KMS-11 (cell line): ENCODE results near the gene NRXN3.

Experiments
- H2AFZ ChIP-seq: fragments of 200-600 bp; sonication (generic); 2 replicates; pipeline ENCODE4 v1.6.1; 2016; ENCODE audit warnings: antibody characterized with exemption, mixed run types, low read depth
- H3K27ac ChIP-seq: fragments of 200-600 bp; sonication (generic); 2 replicates; pipeline ENCODE4 v1.6.1; 2016; ENCODE audit warnings: mild to moderate bottlenecking, mixed run types
- H3K27me3 ChIP-seq: fragments of 200-600 bp; sonication (generic); 2 replicates; pipeline ENCODE4 v1.6.1; 2017; ENCODE audit warnings: mild to moderate bottlenecking, low read depth, mixed run types, moderate library complexity; ENCODE audit not compliant: insufficient read depth
- H3K36me3 ChIP-seq: fragments of 200-600 bp; sonication (generic); 2 replicates; pipeline ENCODE4 v1.6.1; 2017; ENCODE audit warnings: mild to moderate bottlenecking, mixed run types; ENCODE audit not compliant: insufficient read depth
- H3K4me1 ChIP-seq: fragments of 200-600 bp; sonication (generic); 2 replicates; pipeline ENCODE4 v1.6.1; 2016; ENCODE audit warnings: mild to moderate bottlenecking, low read depth, mixed run types; ENCODE audit not compliant: poor library complexity, severe bottlenecking
- H3K4me2 ChIP-seq: fragments of 200-600 bp; sonication (generic); 2 replicates; pipeline ENCODE4 v1.7.0; 2016; ENCODE audit warnings: mild to moderate bottlenecking, mixed run types
- H3K4me3 ChIP-seq: fragments of 200-600 bp; sonication (generic); IDR thresholded peaks from 2 replicates; pipeline ENCODE4 v1.6.1; 2017; ENCODE audit warnings: low read depth, low read length, mixed read lengths; ENCODE audit not compliant: insufficient read depth
- H3K79me2 ChIP-seq: fragments of 200-600 bp; sonication (generic); 2 replicates; pipeline ENCODE4 v1.6.1; 2016; ENCODE audit warnings: low read depth, mixed run types; ENCODE audit not compliant: insufficient read depth
- H3K9ac ChIP-seq: fragments of 200-600 bp; sonication (generic); 2 replicates; pipeline ENCODE4 v1.6.1; 2016; ENCODE audit warnings: mild to moderate bottlenecking, mixed run types
- H4K20me1 ChIP-seq: fragments of 200-600 bp; sonication (generic); 2 replicates; pipeline ENCODE4 v1.6.1; 2016; ENCODE audit warnings: mild to moderate bottlenecking, mixed run types; ENCODE audit not compliant: insufficient read depth
- TF ChIP-seq, protein P1 (sequence below): fragments of 200-600 bp; sonication (generic); conservative IDR thresholded peaks from 2 replicates; pipeline ENCODE4 v1.6.1; 2017; ENCODE audit warnings: low read depth, mild to moderate bottlenecking, antibody characterized with exemption, low read length, moderate library complexity, mixed read lengths

The NRXN3 gene

DNA sequence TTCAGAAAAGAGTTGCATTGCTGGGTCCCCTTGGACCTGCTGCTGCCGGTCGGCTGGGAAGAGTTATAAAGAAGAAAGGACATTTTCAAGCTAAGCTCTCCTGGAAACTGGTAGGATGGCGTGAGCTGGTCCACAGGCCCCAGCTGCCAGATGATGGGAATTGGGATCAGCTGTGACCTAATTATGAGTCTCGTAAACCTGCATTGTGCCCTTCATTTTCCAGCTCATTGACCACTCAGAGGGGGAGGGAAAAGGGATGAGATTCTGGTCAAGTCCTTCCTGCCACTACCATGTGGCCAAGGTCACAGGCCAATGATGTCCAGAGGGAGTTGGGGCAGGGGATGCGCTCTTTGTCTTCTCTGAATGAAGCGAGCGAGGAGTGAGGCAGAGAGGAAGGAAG lies 320.9 kb downstream of the NRXN3 start:
- H3K4me3 ChIP-seq = no peak overlapping the region
- H3K27me3 ChIP-seq = no peaks in the 10 kb centered on the region
- TF ChIP-seq, protein P1, sequence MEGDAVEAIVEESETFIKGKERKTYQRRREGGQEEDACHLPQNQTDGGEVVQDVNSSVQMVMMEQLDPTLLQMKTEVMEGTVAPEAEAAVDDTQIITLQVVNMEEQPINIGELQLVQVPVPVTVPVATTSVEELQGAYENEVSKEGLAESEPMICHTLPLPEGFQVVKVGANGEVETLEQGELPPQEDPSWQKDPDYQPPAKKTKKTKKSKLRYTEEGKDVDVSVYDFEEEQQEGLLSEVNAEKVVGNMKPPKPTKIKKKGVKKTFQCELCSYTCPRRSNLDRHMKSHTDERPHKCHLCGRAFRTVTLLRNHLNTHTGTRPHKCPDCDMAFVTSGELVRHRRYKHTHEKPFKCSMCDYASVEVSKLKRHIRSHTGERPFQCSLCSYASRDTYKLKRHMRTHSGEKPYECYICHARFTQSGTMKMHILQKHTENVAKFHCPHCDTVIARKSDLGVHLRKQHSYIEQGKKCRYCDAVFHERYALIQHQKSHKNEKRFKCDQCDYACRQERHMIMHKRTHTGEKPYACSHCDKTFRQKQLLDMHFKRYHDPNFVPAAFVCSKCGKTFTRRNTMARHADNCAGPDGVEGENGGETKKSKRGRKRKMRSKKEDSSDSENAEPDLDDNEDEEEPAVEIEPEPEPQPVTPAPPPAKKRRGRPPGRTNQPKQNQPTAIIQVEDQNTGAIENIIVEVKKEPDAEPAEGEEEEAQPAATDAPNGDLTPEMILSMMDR = no peak
- H3K9ac ChIP-seq = no peak overlapping the region
- H3K36me3 ChIP-seq = no peaks in the 10 kb centered on the region
- no peaks in the 10 kb centered on the region for H4K20me1 ChIP-seq
- no peaks in the 10 kb centered on the region for H3K4me1 ChIP-seq
- H3K4me2 ChIP-seq = no peak overlapping the region
- H3K27ac ChIP-seq = no peak overlapping the region
- H3K79me2 ChIP-seq = no peaks in the 10 kb centered on the region
- H2AFZ ChIP-seq = no peak overlapping the region

DNA sequence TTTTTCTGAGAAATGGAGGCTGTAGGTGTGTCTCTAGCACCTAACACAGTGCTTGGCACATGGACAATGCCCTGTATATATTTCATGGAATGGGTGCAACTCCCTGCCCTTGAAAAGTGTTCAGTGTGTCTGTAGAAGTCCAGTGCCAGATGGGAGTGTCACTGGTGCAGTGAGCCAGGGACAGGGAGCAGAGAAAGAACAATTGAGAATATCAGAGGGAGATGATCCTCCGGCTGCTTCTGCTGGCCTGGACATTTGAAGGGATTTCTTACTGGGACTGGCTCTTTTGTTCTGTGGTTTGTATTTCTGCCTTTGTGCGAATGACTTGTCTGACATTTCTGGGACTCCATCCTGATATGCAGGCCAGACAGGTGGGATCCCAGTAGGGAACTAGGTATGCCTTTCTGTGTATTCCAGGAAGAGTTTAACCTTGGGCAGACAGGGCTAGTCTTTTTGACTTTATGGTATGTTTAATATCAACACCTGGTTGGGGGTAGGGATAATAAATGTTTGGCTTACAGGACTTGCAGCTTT lies 328.0 kb downstream of the NRXN3 start:
- no peak overlapping the region for H3K9ac ChIP-seq

DNA sequence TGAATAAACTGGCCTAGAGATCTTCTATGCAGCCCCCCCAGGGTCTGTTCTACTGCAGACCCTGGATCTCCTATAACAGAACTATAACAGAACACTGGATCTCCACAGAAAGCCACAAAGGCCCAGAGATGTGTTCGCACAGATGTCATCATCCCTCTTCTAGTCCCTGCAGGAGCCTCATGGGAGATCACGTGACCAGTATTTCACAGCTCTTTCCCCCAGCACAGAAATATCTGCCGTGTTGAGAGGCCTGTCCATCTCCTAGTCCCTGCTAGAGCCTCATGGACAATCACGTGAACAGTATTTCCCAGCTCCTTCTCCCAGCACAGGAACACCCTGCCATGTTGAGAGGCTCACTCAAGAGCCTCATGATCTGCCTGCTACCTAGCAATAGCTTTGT lies 331.7 kb downstream of the NRXN3 start:
- H4K20me1 ChIP-seq = no peaks in the 10 kb centered on the region
- no peak overlapping the region for H2AFZ ChIP-seq
- no peak overlapping the region for H3K27ac ChIP-seq
- H3K36me3 ChIP-seq = no peaks in the 10 kb centered on the region
- H3K4me1 ChIP-seq = no peaks in the 10 kb centered on the region
- H3K9ac ChIP-seq = no peak overlapping the region
- TF ChIP-seq, protein P1 = no peak
- H3K27me3 ChIP-seq = no peaks in the 10 kb centered on the region
- H3K79me2 ChIP-seq = no peaks in the 10 kb centered on the region
- no peak overlapping the region for H3K4me2 ChIP-seq
- H3K4me3 ChIP-seq = no peak overlapping the region

More for the DNA sequence above, 328.0 kb downstream of the NRXN3 start:
- Histone ChIP-seq H3K4me1 (no peaks in the 10 kb centered on the region), H3K27ac (no peak overlapping the region), H3K36me3 (no peaks in the 10 kb centered on the region), H3K79me2 (no peaks in the 10 kb centered on the region), H4K20me1 (no peaks in the 10 kb centered on the region), H3K4me2 (no peak overlapping the region), H3K27me3 (no peaks in the 10 kb centered on the region), H2AFZ (no peak overlapping the region), H3K4me3 (no peak overlapping the region)
- TF ChIP-seq, protein P1 = no peak

- no peak overlapping the region for H3K27ac ChIP-seq
- H3K4me2 ChIP-seq = no peak overlapping the region
These were observed 337.9 kb downstream of the NRXN3 start for GRCh38 chr14:78508023-78508422.

More at GRCh38 chr14:78508023-78508422, 337.9 kb downstream of the NRXN3 start:
- Histone ChIP-seq H4K20me1 (no peaks in the 10 kb centered on the region), H3K27me3 (no peaks in the 10 kb centered on the region), H3K4me3 (no peak overlapping the region), H3K79me2 (no peaks in the 10 kb centered on the region), H3K36me3 (no peaks in the 10 kb centered on the region), H3K9ac (no peak overlapping the region), H3K4me1 (no peaks in the 10 kb centered on the region), H2AFZ (no peak overlapping the region)
- TF ChIP-seq, protein P1 = no peak
